NCI-H82 treated with DMSO at 0.1 percent for 48 hours (cell line): Measurements from ENCODE around the gene LYRM4.
"Not testable (repeated sequence)": the region's sequence is repeated elsewhere in the genome, so short reads cannot be mapped to it uniquely, and the experiment has no call there.

Experiments used
- DNase-seq: peaks from one replicate; lab custom pipeline; 2025; ENCODE audit not compliant: unreplicated experiment; lab: John Stamatoyannopoulos, UW

Gene LYRM4

GRCh38 chr6:5083813-5084359 is 176.9 kb downstream of the LYRM4 start:
- DNase-seq, result no peak

- DNase-seq, result no peak
Measured at GRCh38 chr6:5083307-5083583, 177.5 kb downstream of the LYRM4 start.

GRCh38 chr6:5082487-5083306 is 178.1 kb downstream of the LYRM4 start:
- DNase-seq, result no peak

- DNase-seq, result no peak
Measured at GRCh38 chr6:5081955-5082354, 178.8 kb downstream of the LYRM4 start.

GRCh38 chr6:5081182-5081581 is 179.6 kb downstream of the LYRM4 start:
- no peak for DNase-seq

GRCh38 chr6:5080574-5080973 is 180.2 kb downstream of the LYRM4 start:
- no peak for DNase-seq

- no peak for DNase-seq
Measured at GRCh38 chr6:5079692-5080091, 181.1 kb downstream of the LYRM4 start.

- DNase-seq, result no peak
Measured at GRCh38 chr6:5078121-5078669, 182.6 kb downstream of the LYRM4 start.

- no peak for DNase-seq
Measured at GRCh38 chr6:5076931-5077330, 183.8 kb downstream of the LYRM4 start.

- DNase-seq, result no peak
Measured at GRCh38 chr6:5073992-5074391, 186.8 kb downstream of the LYRM4 start.

GRCh38 chr6:5072440-5072839 is 188.3 kb downstream of the LYRM4 start:
- DNase-seq, result no peak

GRCh38 chr6:5071216-5071615 is 189.5 kb downstream of the LYRM4 start:
- no peak for DNase-seq

- DNase-seq, result no peak
Measured at GRCh38 chr6:5068153-5068751, 192.5 kb downstream of the LYRM4 start.

- no peak for DNase-seq
Measured at GRCh38 chr6:5067305-5067704, 193.4 kb downstream of the LYRM4 start.

- no peak for DNase-seq
Measured at GRCh38 chr6:5066456-5067093, 194.2 kb downstream of the LYRM4 start.

GRCh38 chr6:5063617-5064016 is 197.1 kb downstream of the LYRM4 start:
- no peak for DNase-seq

- DNase-seq, result no peak
Measured at GRCh38 chr6:5061152-5061551, 199.6 kb downstream of the LYRM4 start.

- DNase-seq, result not testable (repeated sequence)
Measured at GRCh38 chr6:5060439-5060838, 200.3 kb downstream of the LYRM4 start.

- no peak for DNase-seq
Measured at GRCh38 chr6:5059036-5059896, 201.5 kb downstream of the LYRM4 start.
